Uterus (tissue), 2 donors: ENCODE measurements around the gene IGFALS.

ENCODE experiments used
- POLR2A ChIP-seq, 2 donors: fragments of 450-650 bp; IDR thresholded peaks; one replicate each; pipeline ENCODE4 v1.6.1; 2016; ENCODE audit warnings: antibody characterized with exemption in 2 of 2, mild to moderate bottlenecking in 1 of 2, moderate library complexity in 1 of 2
- TF ChIP-seq, protein P1 (sequence below), 4 experiments: fragments of 200-600 bp in 2 of 4; fragments of 450-650 bp in 2 of 4; sonication (generic) in 2 of 4; IDR thresholded peaks; one replicate each; pipeline ENCODE4 v1.5.1; 2016 to 2019; ENCODE audit warnings: antibody characterized with exemption in 4 of 4, mild to moderate bottlenecking in 2 of 4, moderate library complexity in 1 of 4

DNA sequence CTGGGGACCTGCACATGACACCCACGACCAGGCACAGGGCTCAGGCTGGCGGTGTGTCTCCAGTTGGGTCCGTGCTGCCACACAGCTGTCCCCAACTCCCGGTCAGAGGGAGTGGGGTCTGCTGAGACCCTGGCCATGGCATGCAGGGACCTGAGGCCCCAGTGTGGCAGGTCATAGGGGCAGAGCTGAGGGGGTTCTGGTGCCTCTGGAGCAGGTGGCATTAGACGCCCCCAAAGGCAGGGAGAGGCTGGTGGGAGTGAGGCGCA, 6.5 kb downstream of the IGFALS start:
- TF ChIP-seq, protein P1, sequence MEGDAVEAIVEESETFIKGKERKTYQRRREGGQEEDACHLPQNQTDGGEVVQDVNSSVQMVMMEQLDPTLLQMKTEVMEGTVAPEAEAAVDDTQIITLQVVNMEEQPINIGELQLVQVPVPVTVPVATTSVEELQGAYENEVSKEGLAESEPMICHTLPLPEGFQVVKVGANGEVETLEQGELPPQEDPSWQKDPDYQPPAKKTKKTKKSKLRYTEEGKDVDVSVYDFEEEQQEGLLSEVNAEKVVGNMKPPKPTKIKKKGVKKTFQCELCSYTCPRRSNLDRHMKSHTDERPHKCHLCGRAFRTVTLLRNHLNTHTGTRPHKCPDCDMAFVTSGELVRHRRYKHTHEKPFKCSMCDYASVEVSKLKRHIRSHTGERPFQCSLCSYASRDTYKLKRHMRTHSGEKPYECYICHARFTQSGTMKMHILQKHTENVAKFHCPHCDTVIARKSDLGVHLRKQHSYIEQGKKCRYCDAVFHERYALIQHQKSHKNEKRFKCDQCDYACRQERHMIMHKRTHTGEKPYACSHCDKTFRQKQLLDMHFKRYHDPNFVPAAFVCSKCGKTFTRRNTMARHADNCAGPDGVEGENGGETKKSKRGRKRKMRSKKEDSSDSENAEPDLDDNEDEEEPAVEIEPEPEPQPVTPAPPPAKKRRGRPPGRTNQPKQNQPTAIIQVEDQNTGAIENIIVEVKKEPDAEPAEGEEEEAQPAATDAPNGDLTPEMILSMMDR (IDR thresholded peaks at IDR 0.05) = no peak
- TF ChIP-seq POLR2A (IDR thresholded peaks at IDR 0.05) = no peak
